IPS DF 6.9 (cell line): ENCODE results near the gene CD8A.

Experiments
- DNase-seq: peaks from one replicate; pipeline ENCODE4 v3.0.0-alpha.2; 2013; ENCODE audit warnings: low read depth, low spot score
- H3K27ac ChIP-seq: one replicate; pipeline ENCODE4 v1.5.1; 2013; ENCODE audit warnings: low read length, control low read depth
- H3K27me3 ChIP-seq: 2 replicates; pipeline ENCODE4 v1.6.1; 2013; ENCODE audit warnings: mild to moderate bottlenecking, low read length; ENCODE audit not compliant: control insufficient read depth, insufficient read depth
- H3K36me3 ChIP-seq: 2 replicates; pipeline ENCODE4 v1.6.1; 2013; ENCODE audit warnings: low read length; ENCODE audit not compliant: control insufficient read depth, insufficient read depth
- H3K4me1 ChIP-seq: 2 replicates; pipeline ENCODE4 v1.6.1; 2013; ENCODE audit warnings: low read length; ENCODE audit not compliant: control insufficient read depth, insufficient read depth
- H3K4me3 ChIP-seq: 2 replicates; pipeline ENCODE4 v1.5.1; 2013; ENCODE audit warnings: mild to moderate bottlenecking, low read length
- H3K9me3 ChIP-seq: 2 replicates; pipeline ENCODE4 v1.6.1; 2013; ENCODE audit warnings: low read length, inconsistent platforms; ENCODE audit not compliant: control insufficient read depth, insufficient read depth
- WGBS: extraction: QIAGEN DNeasy Blood & Tissue Kit; methylation state at CpG from one replicate; pipeline ENCODE4 v1.1.7; 2013; ENCODE audit warnings: mixed read lengths, missing lambda C conversion rate; ENCODE audit not compliant: insufficient read length, insufficient coverage; 5-methylcytosine and 5-hydroxymethylcytosine counted together

Gene CD8A

GRCh38 chr2:86778957-86779356 is 11.8 kb downstream of the CD8A start:
- no CpG with 5 or more reads among the region's 2 CpGs for WGBS
- no peaks in the 10 kb centered on the region for H3K4me1 ChIP-seq
- H3K4me3 ChIP-seq = no peak overlapping the region
- no peak overlapping the region for H3K27ac ChIP-seq
- no peak for DNase-seq
- no peaks in the 10 kb centered on the region for H3K27me3 ChIP-seq
- no peaks in the 10 kb centered on the region for H3K9me3 ChIP-seq
- H3K36me3 ChIP-seq = no peaks in the 10 kb centered on the region; the same call in 1 of the 2 replicates

- WGBS = no CpG with 5 or more reads among the region's 7 CpGs
- Histone ChIP-seq H3K27ac (no peak overlapping the region), H3K9me3 (no peaks in the 10 kb centered on the region), H3K4me1 (no peaks in the 10 kb centered on the region), H3K27me3 (no peaks in the 10 kb centered on the region), H3K36me3 (no peaks in the 10 kb centered on the region; the same call in 1 of the 2 replicates), H3K4me3 (no peak overlapping the region)
- no peak for DNase-seq
Measured at GRCh38 chr2:86776532-86776931, 14.2 kb downstream of the CD8A start.

GRCh38 chr2:86775338-86775737 is 15.4 kb downstream of the CD8A start:
- no peak for DNase-seq
- WGBS = no CpG with 5 or more reads among the region's 4 CpGs
- peaks cover 4% of the 10 kb centered on the region; the same call in 1 of the 2 replicates for H3K36me3 ChIP-seq
- no peaks in the 10 kb centered on the region for H3K27me3 ChIP-seq
- no peak overlapping the region for H3K27ac ChIP-seq
- H3K4me1 ChIP-seq = no peaks in the 10 kb centered on the region
- no peak overlapping the region for H3K4me3 ChIP-seq
- no peaks in the 10 kb centered on the region for H3K9me3 ChIP-seq

- no peaks in the 10 kb centered on the region for H3K4me1 ChIP-seq
- H3K4me3 ChIP-seq = no peak overlapping the region
- H3K36me3 ChIP-seq = peaks cover 4% of the 10 kb centered on the region; the same call in 1 of the 2 replicates
- no CpG with 5 or more reads among the region's 5 CpGs for WGBS
- H3K9me3 ChIP-seq = no peaks in the 10 kb centered on the region
- DNase-seq = no peak
- H3K27me3 ChIP-seq = no peaks in the 10 kb centered on the region
- no peak overlapping the region for H3K27ac ChIP-seq
Measured at GRCh38 chr2:86774862-86775261, 15.9 kb downstream of the CD8A start.

GRCh38 chr2:86772611-86773010 is 18.1 kb downstream of the CD8A start:
- Histone ChIP-seq H3K27ac (no peak overlapping the region), H3K4me1 (no peaks in the 10 kb centered on the region), H3K9me3 (no peaks in the 10 kb centered on the region), H3K27me3 (no peaks in the 10 kb centered on the region), H3K36me3 (peaks cover 4% of the 10 kb centered on the region; the same call in 1 of the 2 replicates), H3K4me3 (no peak overlapping the region)
- DNase-seq = no peak
- no CpG with 5 or more reads among the region's 5 CpGs for WGBS

- Histone ChIP-seq H3K27me3 (no peaks in the 10 kb centered on the region), H3K27ac (no peak overlapping the region), H3K4me3 (no peak overlapping the region), H3K9me3 (no peaks in the 10 kb centered on the region), H3K4me1 (no peaks in the 10 kb centered on the region), H3K36me3 (peaks cover 4% of the 10 kb centered on the region; the same call in 1 of the 2 replicates)
- no CpG with 5 or more reads among the region's 6 CpGs for WGBS
- DNase-seq = no peak
Measured at GRCh38 chr2:86770816-86771301, 19.9 kb downstream of the CD8A start.

- H3K36me3 ChIP-seq = peaks cover 4% of the 10 kb centered on the region; the same call in 1 of the 2 replicates
- no peaks in the 10 kb centered on the region for H3K27me3 ChIP-seq
- H3K9me3 ChIP-seq = no peaks in the 10 kb centered on the region
- H3K4me1 ChIP-seq = no peaks in the 10 kb centered on the region
- WGBS = no CpG with 5 or more reads among the region's 4 CpGs
- DNase-seq = no peak
- no peak overlapping the region for H3K4me3 ChIP-seq
- no peak overlapping the region for H3K27ac ChIP-seq
Measured at GRCh38 chr2:86769838-86770237, 20.9 kb downstream of the CD8A start.

- Histone ChIP-seq H3K9me3 (no peaks in the 10 kb centered on the region), H3K4me3 (no peak overlapping the region), H3K36me3 (peaks cover 4% of the 10 kb centered on the region; the same call in 1 of the 2 replicates), H3K27ac (no peak overlapping the region), H3K27me3 (no peaks in the 10 kb centered on the region), H3K4me1 (no peaks in the 10 kb centered on the region)
- no peak for DNase-seq
- WGBS = no CpG with 5 or more reads among the region's 5 CpGs
Measured at GRCh38 chr2:86768189-86768949, 22.3 kb downstream of the CD8A start.

GRCh38 chr2:86765310-86765695 is 25.4 kb downstream of the CD8A start:
- Histone ChIP-seq H3K9me3 (no peaks in the 10 kb centered on the region), H3K27me3 (no peaks in the 10 kb centered on the region), H3K36me3 (no peaks in the 10 kb centered on the region), H3K27ac (no peak overlapping the region), H3K4me1 (no peaks in the 10 kb centered on the region), H3K4me3 (no peak overlapping the region)
- no peak for DNase-seq
- no CpG with 5 or more reads among the region's 1 CpG for WGBS

GRCh38 chr2:86764661-86765309 is 25.9 kb downstream of the CD8A start:
- peak; percentile 39 for DNase-seq
- Histone ChIP-seq H3K4me3 (no peak overlapping the region), H3K36me3 (no peaks in the 10 kb centered on the region), H3K27ac (no peak overlapping the region), H3K4me1 (no peaks in the 10 kb centered on the region), H3K27me3 (no peaks in the 10 kb centered on the region), H3K9me3 (no peaks in the 10 kb centered on the region)
- no CpG with 5 or more reads among the region's 4 CpGs for whole genome bisulfite sequencing
